ENCODE measurements around the gene EHF.

The EHF gene

DNA sequence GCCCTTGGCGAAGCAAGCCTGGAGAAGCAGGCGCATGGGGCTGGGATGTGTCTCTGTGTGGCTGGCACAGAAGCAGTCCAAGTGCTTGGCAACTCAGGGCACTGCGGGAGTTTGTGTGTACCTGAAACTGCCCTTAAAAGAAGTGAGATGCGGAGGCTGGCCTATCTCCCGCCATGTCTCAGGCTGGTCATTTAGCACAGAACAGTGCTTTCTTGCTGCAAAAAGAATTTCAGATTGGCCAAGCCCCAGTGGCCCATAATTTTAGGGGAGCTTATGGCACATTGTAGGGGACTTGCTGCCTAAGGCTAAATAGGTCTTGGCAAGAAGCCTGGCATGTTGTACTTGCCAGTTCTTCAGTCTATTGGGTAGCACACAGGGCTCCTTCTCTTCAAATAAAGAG lies 16.4 kb downstream of the EHF start:
- Histone ChIP-seq H3K9ac (no peak overlapping the region), H4K20me1 (no peaks in the 10 kb centered on the region), H3K4me1 (peaks cover 8 to 20% (median 15%) of the 10 kb centered on the region in 10 experiments), H3K9me3 (replicated peaks in 1 of 11) (no peaks in the 10 kb centered on the region), H3K4me3 (no peak overlapping the region), H3K4me2 (no peak overlapping the region), H3K27me3 (no peaks in the 10 kb centered on the region), H3K36me3 (no peaks in the 10 kb centered on the region), H3K27ac (no peak overlapping the region)
- TF ChIP-seq Cebpa-rat (IDR thresholded peaks at IDR 0.05): no peak

DNA sequence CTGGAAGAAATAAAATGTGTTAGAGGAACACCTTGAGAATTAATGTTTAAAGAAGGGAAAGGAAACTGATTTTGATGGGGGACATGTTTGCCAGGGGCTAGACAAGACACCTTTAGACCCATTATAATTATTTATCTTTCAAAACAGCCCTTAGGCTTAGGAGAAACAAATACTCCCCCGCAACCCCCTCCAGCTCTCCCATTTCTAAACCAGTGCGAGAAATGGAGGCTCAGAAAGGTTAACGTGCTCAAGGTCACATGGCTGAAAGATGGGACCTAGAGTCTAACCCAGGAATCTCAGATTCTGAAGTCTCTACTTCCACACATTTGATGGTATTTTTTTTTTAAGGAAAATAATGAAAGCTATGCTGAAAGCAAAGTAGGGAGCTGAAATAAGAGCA lies 18.0 kb downstream of the EHF start:
- Histone ChIP-seq H3K4me2 (no peak overlapping the region), H3K9ac (no peak overlapping the region)
- no peak for TF ChIP-seq Cebpa-rat (IDR thresholded peaks at IDR 0.05)

DNA sequence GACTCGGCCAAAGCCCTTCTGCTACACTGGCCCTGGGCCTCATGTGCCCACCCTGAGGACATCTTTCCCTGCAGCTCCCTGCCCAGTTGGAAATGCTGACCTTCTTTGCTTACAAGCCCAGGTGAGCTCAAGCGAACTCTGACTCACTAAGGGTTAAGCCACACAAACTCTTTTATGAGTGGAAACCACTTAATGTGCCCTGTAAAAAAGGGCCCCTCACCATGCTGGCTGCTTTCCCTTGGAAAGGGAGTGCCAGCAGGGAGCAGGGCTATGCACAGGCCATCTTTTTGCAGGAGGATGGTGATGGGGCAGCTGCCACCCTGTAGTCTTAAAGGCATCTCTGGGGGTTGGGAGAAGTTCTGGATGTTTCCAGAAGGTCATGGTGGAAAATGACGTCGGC lies 18.7 kb downstream of the EHF start:
- H3K9ac ChIP-seq: no peak overlapping the region
- H3K27ac ChIP-seq: no peak overlapping the region
- no peak overlapping the region for H3K4me2 ChIP-seq
- peaks cover 0 to 5% (median 1%) of the 10 kb centered on the region in 10 experiments; a peak in 14 of 20 replicates for H3K4me1 ChIP-seq
- no peaks in the 10 kb centered on the region for H3K27me3 ChIP-seq
- no peaks in the 10 kb centered on the region for H4K20me1 ChIP-seq
- no peaks in the 10 kb centered on the region for H3K36me3 ChIP-seq
- no peak overlapping the region for H3K4me3 ChIP-seq
- no peaks in the 10 kb centered on the region for H3K9me3 ChIP-seq (replicated peaks in 1 of 11)
- no peak for TF ChIP-seq Cebpa-rat (IDR thresholded peaks at IDR 0.05)

More for the DNA sequence above, 18.0 kb downstream of the EHF start:
- Histone ChIP-seq H3K4me3 (no peak overlapping the region), H3K27me3 (no peaks in the 10 kb centered on the region), H3K9me3 (replicated peaks in 1 of 11) (no peaks in the 10 kb centered on the region), H3K4me1 (peaks cover 6 to 12% (median 8%) of the 10 kb centered on the region in 10 experiments), H3K36me3 (no peaks in the 10 kb centered on the region), H3K27ac (no peak overlapping the region), H4K20me1 (no peaks in the 10 kb centered on the region)

DNA sequence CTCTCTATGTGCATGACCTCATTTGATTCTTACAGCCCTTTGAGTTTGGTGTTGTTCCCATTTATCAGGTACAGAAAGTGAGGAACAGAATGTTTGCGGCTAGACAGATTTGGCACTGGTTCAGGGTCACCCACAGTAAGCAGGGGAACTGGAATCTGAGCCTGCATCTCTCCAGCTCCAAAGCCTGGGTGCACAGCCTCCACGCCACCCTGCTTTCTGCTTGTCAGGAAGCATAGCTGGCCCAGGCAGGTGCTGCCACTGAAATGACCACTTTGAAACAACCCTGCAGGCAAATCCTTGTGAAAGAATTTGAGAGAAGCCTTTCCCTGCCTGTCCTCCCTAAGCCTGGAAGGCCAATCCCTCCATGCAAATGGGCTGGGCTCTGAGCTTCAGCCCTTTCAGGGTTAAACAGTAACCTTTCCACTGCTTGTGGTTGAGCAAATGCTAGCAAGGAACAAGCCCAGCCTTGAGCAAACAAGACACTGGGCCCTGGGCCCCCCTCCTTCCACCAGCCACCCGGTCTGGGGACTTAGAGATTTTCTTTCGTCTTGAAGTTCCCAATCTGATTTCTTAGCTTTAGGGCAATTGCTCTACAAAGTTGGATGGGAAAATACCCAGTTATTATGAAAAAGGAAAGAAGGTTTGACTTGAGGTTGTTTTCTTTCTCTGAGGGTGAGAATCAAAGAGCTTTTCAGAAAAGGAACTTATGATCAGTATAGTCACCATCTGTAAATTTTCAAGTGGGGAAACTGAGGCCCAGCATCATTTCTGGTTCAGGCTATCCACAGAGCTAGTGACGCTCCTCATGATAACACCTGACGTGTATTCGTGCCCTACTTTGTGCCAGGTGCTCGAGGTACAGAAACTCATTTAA lies 19.4 kb downstream of the EHF start:
- Histone ChIP-seq H3K27ac (no peak overlapping the region), H3K4me2 (no peak overlapping the region), H3K36me3 (no peaks in the 10 kb centered on the region)

DNA sequence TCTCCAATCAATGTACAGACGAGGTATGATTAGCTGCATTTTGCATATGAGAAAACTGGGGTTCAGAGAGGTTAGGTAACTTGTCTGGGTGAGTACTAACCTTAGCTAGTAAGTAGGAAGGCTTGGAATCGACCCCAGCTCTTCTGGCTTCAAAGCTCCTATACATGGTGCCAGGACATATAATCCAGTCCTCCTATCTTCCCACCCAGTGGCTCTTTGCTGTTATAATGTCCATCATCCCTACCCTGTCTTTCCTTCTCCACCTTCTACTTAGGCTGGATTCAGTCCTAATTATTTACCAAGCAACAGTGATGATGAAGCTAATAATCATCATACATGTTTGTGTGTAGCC lies 20.0 kb downstream of the EHF start:
- Histone ChIP-seq H4K20me1 (no peaks in the 10 kb centered on the region), H3K9me3 (replicated peaks in 1 of 11) (no peaks in the 10 kb centered on the region), H3K27ac (no peak overlapping the region), H3K9ac (no peak overlapping the region), H3K27me3 (no peaks in the 10 kb centered on the region), H3K4me2 (no peak overlapping the region), H3K4me1 (no peaks in the 10 kb centered on the region), H3K4me3 (no peak overlapping the region), H3K36me3 (no peaks in the 10 kb centered on the region)
- no peak for TF ChIP-seq Cebpa-rat (IDR thresholded peaks at IDR 0.05)

More for the DNA sequence above, 19.4 kb downstream of the EHF start:
- no peak overlapping the region for H3K4me3 ChIP-seq
- H3K9ac ChIP-seq: no peak overlapping the region
- H3K9me3 ChIP-seq (replicated peaks in 1 of 11): no peaks in the 10 kb centered on the region
- no peak for TF ChIP-seq Cebpa-rat (IDR thresholded peaks at IDR 0.05)
- H4K20me1 ChIP-seq: no peaks in the 10 kb centered on the region
- H3K4me1 ChIP-seq: no peaks in the 10 kb centered on the region
- no peaks in the 10 kb centered on the region for H3K27me3 ChIP-seq

DNA sequence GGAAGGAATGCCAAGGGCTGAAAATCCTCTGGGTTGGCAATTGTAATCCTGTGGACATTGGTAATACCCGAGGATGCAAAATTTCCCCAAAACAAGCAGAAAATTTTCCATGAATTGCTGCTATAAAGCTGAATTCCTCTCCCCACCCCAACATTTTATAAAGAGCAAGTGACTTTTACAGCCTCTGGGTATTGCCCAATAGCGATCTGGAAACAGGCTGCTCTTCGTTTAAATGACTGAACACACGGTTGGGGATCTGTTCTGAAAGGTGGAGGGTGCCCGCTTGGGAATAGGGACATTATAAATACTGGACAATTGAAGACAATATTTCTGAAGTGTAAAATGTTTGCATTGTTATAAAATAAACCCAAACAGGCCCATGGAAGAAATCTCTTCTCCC lies 20.6 kb downstream of the EHF start:
- H3K9ac ChIP-seq: no peak overlapping the region
- no peaks in the 10 kb centered on the region for H3K9me3 ChIP-seq (replicated peaks in 1 of 11)
- H4K20me1 ChIP-seq: no peaks in the 10 kb centered on the region
- no peaks in the 10 kb centered on the region for H3K36me3 ChIP-seq
- no peak overlapping the region for H3K27ac ChIP-seq
- no peaks in the 10 kb centered on the region for H3K27me3 ChIP-seq
- H3K4me1 ChIP-seq: no peaks in the 10 kb centered on the region
- TF ChIP-seq Cebpa-rat (IDR thresholded peaks at IDR 0.05): no peak; a peak in 1 of 22 replicates
- no peak overlapping the region for H3K4me2 ChIP-seq
- no peak overlapping the region for H3K4me3 ChIP-seq

DNA sequence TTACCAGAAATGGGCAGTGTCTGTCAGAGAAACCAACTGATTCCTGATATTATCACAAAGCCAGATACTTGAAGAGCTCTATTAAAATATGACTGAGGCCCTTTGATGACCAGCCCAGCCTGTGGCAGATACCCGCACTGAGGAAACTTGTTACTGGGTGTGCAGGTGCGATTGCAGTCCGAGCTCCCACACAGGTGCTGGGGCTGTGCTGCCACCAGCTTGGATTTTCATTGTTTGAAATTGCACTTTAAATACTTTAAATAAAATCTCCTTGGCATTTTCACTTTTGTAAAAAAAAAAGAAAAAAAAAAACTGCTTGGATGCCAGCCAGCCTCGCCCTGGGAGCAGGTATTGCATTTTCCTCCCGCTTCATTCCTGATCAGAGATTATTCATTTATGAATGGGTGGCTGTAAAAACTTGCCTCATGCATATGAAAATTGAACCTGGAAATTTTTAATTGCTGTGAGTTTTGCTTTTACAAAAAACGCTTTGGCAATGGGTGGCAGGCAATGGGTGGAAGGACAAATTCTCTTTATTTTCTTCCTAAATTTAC lies 21.2 kb downstream of the EHF start:
- Histone ChIP-seq H3K4me3 (no peak overlapping the region), H3K4me1 (no peaks in the 10 kb centered on the region), H3K27me3 (no peaks in the 10 kb centered on the region), H3K9ac (no peak overlapping the region), H3K9me3 (replicated peaks in 1 of 11) (no peaks in the 10 kb centered on the region), H4K20me1 (no peaks in the 10 kb centered on the region), H3K27ac (no peak overlapping the region), H3K36me3 (no peaks in the 10 kb centered on the region), H3K4me2 (no peak overlapping the region)
- TF ChIP-seq Cebpa-rat (IDR thresholded peaks at IDR 0.05): no peak

DNA sequence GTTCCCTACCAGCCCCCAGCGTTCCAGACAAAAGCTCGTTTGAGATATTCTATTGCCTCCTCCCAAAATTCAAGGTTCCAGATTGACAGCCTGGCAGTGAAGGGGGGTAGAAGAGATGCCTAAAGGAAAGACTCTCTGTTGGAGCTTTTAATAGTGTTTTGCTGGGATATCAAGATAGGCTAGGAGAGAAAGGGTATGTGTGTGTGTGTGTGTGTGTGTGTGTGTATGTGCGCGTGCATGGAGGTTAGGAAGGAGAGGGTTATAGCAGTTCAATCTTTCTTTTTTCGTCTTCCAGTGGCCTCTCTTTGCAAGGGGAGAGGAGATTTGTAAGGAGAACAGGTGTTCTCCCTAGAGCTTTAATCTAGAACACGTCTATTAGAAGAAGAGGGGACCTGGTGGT lies 22.0 kb downstream of the EHF start:
- no peaks in the 10 kb centered on the region for H4K20me1 ChIP-seq
- H3K4me1 ChIP-seq: no peaks in the 10 kb centered on the region
- H3K4me3 ChIP-seq: no peak overlapping the region
- no peaks in the 10 kb centered on the region for H3K27me3 ChIP-seq
- no peak overlapping the region for H3K27ac ChIP-seq
- no peak for TF ChIP-seq Cebpa-rat (IDR thresholded peaks at IDR 0.05)
- H3K9me3 ChIP-seq (replicated peaks in 1 of 11): no peaks in the 10 kb centered on the region
- no peak overlapping the region for H3K9ac ChIP-seq
- H3K4me2 ChIP-seq: no peak overlapping the region
- no peaks in the 10 kb centered on the region for H3K36me3 ChIP-seq

DNA sequence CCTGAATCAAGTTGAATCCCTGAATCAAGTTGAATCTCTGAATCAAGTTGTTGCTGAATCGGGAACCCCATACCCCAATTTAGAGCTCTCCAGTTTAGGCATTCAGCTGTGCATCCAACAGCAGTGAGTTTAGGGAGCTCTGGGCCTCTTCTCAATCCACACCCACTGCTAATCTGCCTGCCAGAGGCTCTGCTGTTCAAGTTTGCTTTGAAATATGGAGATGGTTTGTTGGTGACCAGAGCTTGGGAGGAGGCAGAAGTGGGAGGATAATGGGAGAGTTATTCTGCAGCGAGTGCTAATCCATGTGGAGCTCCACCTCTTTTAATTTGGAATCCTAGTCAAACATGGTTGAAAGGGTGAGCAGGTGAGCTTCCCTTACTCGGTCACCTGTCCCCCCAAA lies 22.4 kb downstream of the EHF start:
- Histone ChIP-seq H3K4me3 (no peak overlapping the region), H3K9me3 (replicated peaks in 1 of 11) (no peaks in the 10 kb centered on the region), H3K27ac (no peak overlapping the region), H3K4me1 (no peaks in the 10 kb centered on the region), H3K9ac (no peak overlapping the region), H3K36me3 (no peaks in the 10 kb centered on the region), H3K4me2 (no peak overlapping the region), H4K20me1 (no peaks in the 10 kb centered on the region), H3K27me3 (no peaks in the 10 kb centered on the region)
- TF ChIP-seq Cebpa-rat (IDR thresholded peaks at IDR 0.05): no peak

DNA sequence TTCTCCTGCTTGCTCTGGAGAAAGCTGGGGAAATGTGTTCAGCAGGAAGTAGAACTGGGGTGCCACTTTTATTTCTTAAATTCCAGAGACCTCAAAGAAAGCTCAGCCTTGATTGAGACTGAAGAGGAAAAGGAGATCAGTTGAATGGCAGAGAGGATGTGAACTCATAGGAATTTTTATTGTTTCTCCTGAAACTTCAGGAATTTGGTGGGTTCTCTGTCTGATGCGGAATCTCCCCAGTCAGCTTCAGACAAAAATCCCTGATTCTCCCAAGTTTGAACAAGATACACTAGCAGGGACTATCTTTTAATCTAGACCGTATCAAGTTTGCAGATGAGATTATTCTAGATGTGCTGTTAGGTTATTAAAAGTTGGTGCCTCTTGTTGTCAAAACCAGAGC lies 23.0 kb downstream of the EHF start:
- TF ChIP-seq Cebpa-rat (IDR thresholded peaks at IDR 0.05): no peak
- no peak overlapping the region for H3K27ac ChIP-seq
- H3K9ac ChIP-seq: no peak overlapping the region
- no peaks in the 10 kb centered on the region for H3K27me3 ChIP-seq
- H3K36me3 ChIP-seq: no peaks in the 10 kb centered on the region
- no peaks in the 10 kb centered on the region for H4K20me1 ChIP-seq
- H3K4me2 ChIP-seq: no peak overlapping the region
- H3K4me1 ChIP-seq: no peaks in the 10 kb centered on the region
- no peak overlapping the region for H3K4me3 ChIP-seq
- H3K9me3 ChIP-seq (replicated peaks in 1 of 11): no peaks in the 10 kb centered on the region

Measured in BLaER1 treated with 17β-estradiol and CSF1 and Interleukin-3, amounts not matched to agents 10 nM and 100 nM (cell line).